Measurements from ENCODE around the gene SELENBP1. TPM values are rescaled to one million over a fixed set of nuclear protein-coding genes. Genes with fewer than 3 reads are reported as not detected.

SELENBP1 gene
- total and polyA plus RNA-seq, 9 of the 15 experiments (the other 6 are each of a cell fraction or from before 2014, with no cell fraction given) = 25.8 to 81.2 (median 47.1) TPM

- TF ChIP-seq ARID4B (CRISPR knock-in tag; IDR thresholded peaks at IDR 0.05) (peak; percentile 45), UBTF (IDR thresholded peaks at IDR 0.05; ENCODE audit: borderline replicate concordance in 1 of 2, low read depth in 2 of 2, low read length in 2 of 2) (no peak; a peak in 2 of 4 replicates), DNMT1 (IDR thresholded peaks at IDR 0.05) (no peak), FOXJ3 (CRISPR knock-in tag; IDR thresholded peaks at IDR 0.05) (no peak), BRF2 (IDR thresholded peaks at IDR 0.05; ENCODE audit: borderline replicate concordance, insufficient read depth, insufficient read length) (no peak), JUNB (CRISPR knock-in tag; conservative IDR thresholded peaks at IDR 0.05) (no peak), ZNF23 (CRISPR knock-in tag; IDR thresholded peaks at IDR 0.05) (no peak), ZNF518B (CRISPR knock-in tag; IDR thresholded peaks at IDR 0.05) (no peak), COPS2 (conservative IDR thresholded peaks at IDR 0.05) (no peak), FIP1L1 (IDR thresholded peaks at IDR 0.05; ENCODE audit: low read depth, low read length, poor library complexity, severe bottlenecking) (peak; percentile 48), FOXJ2 (tag; IDR thresholded peaks at IDR 0.05) (no peak), ZBTB9 (CRISPR knock-in tag; IDR thresholded peaks at IDR 0.05) (no peak), MYC (IDR thresholded peaks at IDR 0.05; ENCODE audit: low read depth, low read length) (peak; percentile 59), MYC (CRISPR knock-in tag; IDR thresholded peaks at IDR 0.05; ENCODE audit: borderline replicate concordance, low read depth) (no peak)
These were observed 45.1 kb downstream of the SELENBP1 start, which contains the start of gene PI4KB (continued) for GRCh38 chr1:151327223-151327902.
